HG03558 (cell line): ENCODE results near the gene ADAMTS6.

Experiments used
- ATAC-seq: cut with Tn5 transposase; IDR thresholded peaks from one replicate; pipeline ENCODE4 v1.9.1; 2021; ENCODE audit warnings: moderate number of reproducible peaks; ENCODE audit not compliant: unreplicated experiment; ENCODE audit errors: extremely low read depth

ADAMTS6 gene

GRCh38 chr5:65120371-65120967 is 361.3 kb downstream of the ADAMTS6 start:
- no peak for ATAC-seq

GRCh38 chr5:65117525-65117924 is 364.2 kb downstream of the ADAMTS6 start:
- no peak for ATAC-seq

- no peak for ATAC-seq
These were observed 367.9 kb downstream of the ADAMTS6 start for GRCh38 chr5:65113771-65114170.

GRCh38 chr5:65111961-65112658 is 369.6 kb downstream of the ADAMTS6 start:
- ATAC-seq: no peak

- ATAC-seq: no peak
These were observed 372.7 kb downstream of the ADAMTS6 start for GRCh38 chr5:65108786-65109743.

GRCh38 chr5:65105301-65105700 is 376.4 kb downstream of the ADAMTS6 start:
- ATAC-seq: no peak

GRCh38 chr5:65104831-65105230 is 376.9 kb downstream of the ADAMTS6 start:
- ATAC-seq: no peak

GRCh38 chr5:65103756-65104440 is 377.8 kb downstream of the ADAMTS6 start:
- no peak for ATAC-seq

GRCh38 chr5:65102976-65103711 is 378.6 kb downstream of the ADAMTS6 start:
- ATAC-seq: peak; percentile 37

GRCh38 chr5:65102371-65102975 is 379.2 kb downstream of the ADAMTS6 start:
- no peak for ATAC-seq

GRCh38 chr5:65101632-65102100 is 380.1 kb downstream of the ADAMTS6 start:
- no peak for ATAC-seq

- no peak for ATAC-seq
These were observed 380.6 kb downstream of the ADAMTS6 start for GRCh38 chr5:65100911-65101631.
